OCI-LY3 (cell line): ENCODE data around the gene ARHGAP22.

Source experiments
- CTCF ChIP-seq: fragments of 200-600, 300-600 bp; sonication (generic); IDR thresholded peaks from 2 replicates; pipeline ENCODE4 v1.5.1; 2014; ENCODE audit warnings: antibody characterized with exemption, low read length, low read depth
- EZH2phosphoT487 ChIP-seq: fragments of 200-600 bp; shearing (Covaris generic); IDR thresholded peaks from 2 replicates; pipeline ENCODE4 v1.6.1; 2018; ENCODE audit warnings: antibody characterized with exemption, mixed run types, low read depth

GRCh38 chr10:48612236-48612943 is 7.5 kb upstream of the ARHGAP22 start:
- no peak for TF ChIP-seq CTCF
- TF ChIP-seq EZH2phosphoT487, result no peak
